Measurements from ENCODE around the gene NMUR1. TPM values are rescaled to one million over a fixed set of nuclear protein-coding genes. Genes with fewer than 3 reads are reported as not detected.
"Not testable (repeated sequence)": the region's sequence is repeated elsewhere in the genome, so short reads cannot be mapped to it uniquely, and the experiment has no call there.

Gene NMUR1
- polyA plus RNA-seq, 1 experiment = not detected

DNA sequence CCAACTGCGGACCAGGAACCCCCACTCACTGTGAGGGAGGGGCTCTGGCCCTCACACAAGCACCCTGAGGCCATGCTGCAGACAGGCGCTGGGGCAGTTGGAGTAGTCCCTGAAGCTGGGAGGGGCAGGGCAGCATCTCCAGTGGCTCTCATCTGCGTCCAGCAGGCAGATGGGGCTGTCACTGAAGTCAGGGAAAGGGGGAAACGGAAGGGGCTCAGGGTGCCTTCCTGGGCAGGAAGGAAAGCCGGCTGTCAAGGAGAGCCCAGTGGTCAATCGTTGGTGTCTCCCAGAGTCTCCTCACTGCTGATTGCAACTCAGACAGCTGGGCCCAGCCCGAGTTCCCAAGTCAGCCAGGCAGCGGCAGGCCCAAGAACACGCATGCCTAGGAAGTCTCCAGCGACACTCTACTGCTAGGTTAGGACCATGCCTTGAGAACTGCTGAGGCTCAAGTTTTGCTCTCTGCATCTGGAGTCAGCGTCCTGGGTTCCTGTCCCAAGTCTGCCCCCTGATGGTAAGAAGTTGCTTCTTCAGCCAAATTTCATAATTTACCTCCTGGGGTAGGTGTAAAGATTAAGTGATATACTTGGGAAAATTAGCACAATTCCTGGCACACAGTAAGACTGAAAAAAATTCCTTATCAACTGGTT lies 27.4 kb upstream of the NMUR1 start:
- POLR2A ChIA-PET = no interaction called here
- TF ChIP-seq CTCF (IDR thresholded peaks at IDR 0.05; ENCODE audit: low read depth, low read length) = peak; percentile 82

GRCh38 chr2:231556981-231557380 lies 26.7 kb upstream of the NMUR1 start:
- no peaks in the 10 kb centered on the region for H3K27me3 ChIP-seq (ENCODE audit: control insufficient read depth, insufficient read depth, low read length)
- POLR2A ChIA-PET = no interaction called here
- no peak overlapping the region for H3K4me3 ChIP-seq (ENCODE audit: low read depth, low read length)
- no peak overlapping the region for H3K27ac ChIP-seq (ENCODE audit: low read depth, low read length)
- no peak for TF ChIP-seq CTCF (IDR thresholded peaks at IDR 0.05; ENCODE audit: low read depth, low read length)
- DNase-seq (ENCODE audit: low read depth, low spot score) = no peak
- peaks cover 4% of the 10 kb centered on the region; the same call in 1 of the 2 replicates for H3K9me3 ChIP-seq (ENCODE audit: control insufficient read depth, insufficient read depth, low read length)
- CTCF ChIA-PET = interaction anchor here (1.1 to 7.7 kb wide), 4 partner anchors 39 to 75 kb away, joined by 3 to 87 read pairs (median 19); no protein-coding TSS in a partner anchor

More for the DNA sequence above, 27.4 kb upstream of the NMUR1 start:
- Histone ChIP-seq H3K9me3 (ENCODE audit: control insufficient read depth, insufficient read depth, low read length) (no peaks in the 10 kb centered on the region), H3K27ac (ENCODE audit: low read depth, low read length) (no peak overlapping the region), H3K4me3 (ENCODE audit: low read depth, low read length) (no peak overlapping the region), H3K27me3 (ENCODE audit: control insufficient read depth, insufficient read depth, low read length) (no peaks in the 10 kb centered on the region)
- peak; percentile 68 for DNase-seq (ENCODE audit: low read depth, low spot score)
- CTCF ChIA-PET = interaction anchor here (0.6 to 7.7 kb wide), 27 partner anchors 8 to 93 kb away, joined by 3 to 87 read pairs (median 4); partner anchors contain the start of genes NCL and NMUR1

GRCh38 chr2:231556496-231556895 lies 26.3 kb upstream of the NMUR1 start:
- H3K27ac ChIP-seq (ENCODE audit: low read depth, low read length); POLR2A ChIA-PET; H3K27me3 ChIP-seq (ENCODE audit: control insufficient read depth, insufficient read depth, low read length); DNase-seq (ENCODE audit: low read depth, low spot score); H3K9me3 ChIP-seq (ENCODE audit: control insufficient read depth, insufficient read depth, low read length); H3K4me3 ChIP-seq (ENCODE audit: low read depth, low read length): not testable (repeated sequence)
- CTCF ChIA-PET = interaction anchor here (2.1 to 7.7 kb wide), 3 partner anchors 39 to 74 kb away, joined by 5 to 87 read pairs (median 33); no protein-coding TSS in a partner anchor

DNA sequence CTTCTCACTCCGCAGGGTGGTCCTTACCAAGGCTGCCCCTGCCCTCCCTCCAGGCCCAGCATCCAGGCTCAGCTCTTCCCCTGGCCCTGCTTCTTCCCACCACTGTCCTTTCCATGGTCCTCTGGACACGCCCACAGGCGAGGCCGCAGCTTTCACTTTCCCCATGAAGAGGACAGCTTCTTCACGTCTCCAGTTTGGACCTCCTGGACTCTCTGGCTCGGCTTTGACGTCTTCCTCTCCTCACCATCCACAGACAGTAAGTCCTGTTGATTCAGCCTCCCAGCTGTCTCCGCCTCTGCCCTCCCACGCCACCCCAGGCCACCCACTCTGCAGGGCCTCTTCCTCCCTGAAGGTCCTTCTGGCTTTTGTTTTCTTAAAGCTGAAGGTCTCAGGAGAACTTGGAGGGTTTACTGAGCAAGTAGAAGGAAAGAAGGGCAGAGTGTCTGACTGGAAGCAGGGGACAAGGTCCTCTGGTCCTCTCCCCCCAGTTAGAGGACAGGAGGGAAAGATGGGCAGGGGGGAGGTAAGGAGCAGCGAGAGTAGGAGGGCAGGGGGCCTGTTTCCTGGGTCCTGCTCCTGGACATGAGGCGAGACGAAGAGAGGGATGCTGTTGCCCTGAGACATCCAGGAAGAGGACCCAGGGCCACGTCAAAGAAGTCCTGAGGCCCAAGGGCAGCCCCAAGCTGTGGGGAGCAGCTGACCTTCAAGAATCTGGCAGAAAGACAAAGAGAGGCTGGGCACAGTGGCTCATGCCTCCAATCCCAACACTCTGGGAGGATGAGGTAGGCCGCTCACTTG lies 24.7 kb upstream of the NMUR1 start:
- ChIA-PET CTCF (interaction anchor here (1.7 to 7.7 kb wide), 4 partner anchors 9 to 73 kb away, joined by 5 to 87 read pairs (median 19); no protein-coding TSS in a partner anchor), POLR2A (interaction anchor here (1.2 to 1.3 kb wide), 2 partner anchors 91 to 153 kb away, joined by 3 to 6 read pairs; partner anchors contain the start of genes NCL and PTMA)
- peak; percentile 13 for DNase-seq (ENCODE audit: low read depth, low spot score)
- no peak overlapping the region for H3K27ac ChIP-seq (ENCODE audit: low read depth, low read length)
- no peak for TF ChIP-seq CTCF (IDR thresholded peaks at IDR 0.05; ENCODE audit: low read depth, low read length)
- peaks cover 6% of the 10 kb centered on the region; the same call in 1 of the 2 replicates for H3K9me3 ChIP-seq (ENCODE audit: control insufficient read depth, insufficient read depth, low read length)
- peak overlapping the region; percentile 35 for H3K4me3 ChIP-seq (ENCODE audit: low read depth, low read length)
- peaks cover 2% of the 10 kb centered on the region for H3K27me3 ChIP-seq (ENCODE audit: control insufficient read depth, insufficient read depth, low read length)

DNA sequence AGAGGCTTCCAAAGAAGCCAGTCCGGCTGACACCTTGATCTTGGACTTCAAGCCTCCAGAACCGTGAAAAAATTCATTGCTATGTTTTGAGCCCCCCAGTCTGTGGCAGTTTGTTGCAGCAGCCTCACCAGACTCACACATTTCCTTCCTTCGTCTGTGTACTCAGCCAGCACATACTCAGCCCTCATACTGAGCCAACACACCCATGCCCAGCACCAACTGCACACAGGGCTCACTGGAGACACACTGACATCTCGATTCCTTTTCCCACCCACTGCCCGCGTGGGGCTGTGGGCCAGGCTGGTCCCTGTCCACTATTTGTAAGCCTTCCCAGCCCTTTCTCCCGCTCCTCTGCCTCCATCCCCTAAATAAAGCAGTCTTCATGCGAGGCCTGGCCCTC lies 24.1 kb upstream of the NMUR1 start:
- Histone ChIP-seq H3K27me3 (ENCODE audit: control insufficient read depth, insufficient read depth, low read length) (peaks cover 4% of the 10 kb centered on the region), H3K4me3 (ENCODE audit: low read depth, low read length) (peak overlapping the region; percentile 35), H3K27ac (ENCODE audit: low read depth, low read length) (no peak overlapping the region), H3K9me3 (ENCODE audit: control insufficient read depth, insufficient read depth, low read length) (peaks cover 6% of the 10 kb centered on the region; the same call in 1 of the 2 replicates)
- CTCF ChIA-PET = interaction anchor here (1.7 to 7.7 kb wide), 3 partner anchors 9 to 72 kb away, joined by 5 to 87 read pairs (median 33); no protein-coding TSS in a partner anchor
- POLR2A ChIA-PET = interaction anchor here (1.2 to 1.3 kb wide), 2 partner anchors 90 to 154 kb away, joined by 3 to 6 read pairs; partner anchors contain the start of genes NCL and PTMA
- TF ChIP-seq CTCF (IDR thresholded peaks at IDR 0.05; ENCODE audit: low read depth, low read length) = no peak
- no peak for DNase-seq (ENCODE audit: low read depth, low spot score)
